ENCODE measurements around the gene GIGYF2.

The GIGYF2 gene

GRCh38 chr2:232761301-232761907 lies 64.3 kb downstream of the GIGYF2 start:
- DNase-seq = peak; percentile 33

- DNase-seq = no peak
These were observed 70.7 kb downstream of the GIGYF2 start for GRCh38 chr2:232767866-232768265.

DNA sequence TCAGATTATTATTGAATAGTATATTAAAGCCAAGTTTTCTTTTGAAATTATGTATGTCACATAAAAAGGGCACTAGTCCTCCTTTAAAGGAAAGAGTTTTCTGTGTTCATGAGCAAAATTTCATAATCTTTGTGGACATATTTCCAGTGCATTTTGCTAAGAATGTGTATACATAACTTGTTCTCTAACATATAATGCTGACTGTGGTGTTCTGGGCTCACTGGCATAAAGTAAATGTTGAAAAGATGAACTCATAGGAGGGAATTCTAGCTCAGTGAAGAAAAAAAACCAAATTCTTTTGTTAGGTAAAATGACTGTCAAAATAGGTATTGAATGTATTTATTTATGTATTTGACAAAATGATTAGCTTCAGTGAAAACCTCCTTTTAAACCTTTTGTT lies 73.1 kb downstream of the GIGYF2 start:
- DNase-seq = no peak

DNA sequence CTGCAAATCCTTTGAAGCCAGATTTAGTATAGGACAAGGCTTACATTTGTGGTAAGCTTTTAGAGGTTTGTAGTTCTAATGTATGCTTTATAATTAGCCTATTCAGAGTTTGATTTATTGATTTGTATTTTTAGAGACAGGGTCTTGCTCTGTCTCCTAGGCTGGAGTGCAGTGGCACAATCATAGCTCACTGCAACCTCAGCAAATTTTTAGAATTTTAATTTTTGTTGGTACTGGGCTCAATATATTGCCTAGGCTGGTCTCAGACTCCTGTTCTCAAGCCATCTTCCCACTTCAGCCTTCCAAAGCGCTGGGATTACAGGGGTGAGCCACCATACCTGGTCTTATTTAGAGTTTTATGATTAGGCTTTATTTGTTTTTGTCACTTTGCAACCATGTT lies 74.7 kb downstream of the GIGYF2 start:
- no peak for DNase-seq

GRCh38 chr2:232772531-232772930 lies 75.4 kb downstream of the GIGYF2 start:
- no peak for DNase-seq

DNA sequence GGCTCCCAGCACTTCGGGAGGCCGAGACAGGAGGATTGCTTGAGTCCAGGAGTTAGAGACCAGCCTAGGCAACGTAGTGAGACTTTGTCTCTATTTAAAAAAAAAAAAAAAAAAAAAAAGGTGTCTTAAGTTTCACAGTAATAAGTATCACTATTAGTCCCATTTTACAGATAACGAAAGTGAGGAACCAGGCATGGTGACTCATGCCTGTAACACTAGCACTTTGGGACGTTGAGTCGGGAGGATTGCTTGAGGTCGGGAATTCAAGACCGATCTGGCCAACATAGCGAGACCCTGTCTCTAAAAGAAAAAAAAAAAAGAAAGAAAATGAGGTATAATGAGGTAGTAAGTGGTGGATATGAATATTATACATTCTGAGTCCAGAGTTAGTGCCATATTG lies 76.7 kb downstream of the GIGYF2 start:
- no peak for DNase-seq

DNA sequence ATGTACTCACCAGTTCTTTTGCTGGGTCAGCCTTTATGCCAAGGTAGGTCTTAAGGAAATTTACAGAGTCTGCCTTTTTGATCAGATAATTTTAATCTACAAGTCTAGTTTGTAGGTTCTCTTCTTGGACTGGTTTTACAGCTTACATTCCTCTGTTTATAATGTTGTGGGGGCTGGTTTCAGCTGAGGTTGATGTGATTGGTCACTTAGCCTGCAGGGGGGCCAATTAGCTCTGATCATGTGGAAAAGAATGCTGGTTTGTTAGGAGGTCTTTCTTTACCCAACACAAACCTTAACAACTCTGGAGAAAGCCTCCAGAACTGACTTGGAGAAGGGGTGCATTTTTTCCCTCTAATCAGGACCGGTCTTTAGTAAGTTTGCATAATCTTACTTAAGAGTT lies 79.3 kb downstream of the GIGYF2 start, which contains the start of gene KCNJ13:
TSS of gene KCNJ13 (minus strand) at position 131 of the 400 bp plus-strand sequence. CDS start 5,203 bp downstream, outside the sequence.
- no peak for DNase-seq

- no peak for DNase-seq
These were observed 80.1 kb downstream of the GIGYF2 start for GRCh38 chr2:232777276-232777675.

DNA sequence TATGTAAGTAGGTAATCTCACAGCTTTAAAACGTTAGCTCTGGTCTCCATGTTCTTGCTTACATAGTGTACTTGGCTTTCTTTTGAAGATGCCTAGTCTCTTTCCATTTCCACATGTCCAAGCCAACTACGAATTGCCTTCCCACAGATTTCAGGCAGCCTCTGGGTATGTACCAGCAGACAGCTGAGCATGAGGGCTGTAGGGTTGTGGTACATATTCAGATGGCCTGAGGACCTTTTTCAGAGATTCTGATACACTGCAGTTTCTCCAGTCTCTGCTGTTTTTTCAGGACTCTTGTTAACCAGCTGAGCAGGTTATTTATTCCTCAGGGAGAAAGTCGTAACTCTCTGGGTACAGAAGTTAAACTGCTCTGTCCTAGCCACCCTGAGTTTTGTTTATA lies 82.3 kb downstream of the GIGYF2 start:
- no peak for DNase-seq

DNA sequence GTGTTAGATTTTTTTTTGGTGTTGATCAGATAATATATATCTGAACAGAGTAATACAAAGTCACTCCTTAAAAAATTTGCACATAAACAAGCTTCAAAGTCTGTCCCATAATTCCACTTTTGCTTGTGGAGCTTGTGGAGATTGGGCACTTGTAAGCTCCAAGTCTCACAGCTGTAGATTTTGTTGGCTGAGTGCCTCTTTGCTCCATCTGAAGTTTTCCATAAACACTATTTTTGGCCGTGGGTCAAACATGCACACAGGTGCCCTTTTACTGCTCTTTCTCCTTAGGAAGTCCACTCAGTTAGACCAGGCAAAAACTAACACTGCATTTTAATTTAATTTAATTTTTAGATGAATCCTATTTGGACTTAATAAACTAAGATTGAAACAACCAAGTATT lies 82.8 kb downstream of the GIGYF2 start:
- DNase-seq = no peak

DNA sequence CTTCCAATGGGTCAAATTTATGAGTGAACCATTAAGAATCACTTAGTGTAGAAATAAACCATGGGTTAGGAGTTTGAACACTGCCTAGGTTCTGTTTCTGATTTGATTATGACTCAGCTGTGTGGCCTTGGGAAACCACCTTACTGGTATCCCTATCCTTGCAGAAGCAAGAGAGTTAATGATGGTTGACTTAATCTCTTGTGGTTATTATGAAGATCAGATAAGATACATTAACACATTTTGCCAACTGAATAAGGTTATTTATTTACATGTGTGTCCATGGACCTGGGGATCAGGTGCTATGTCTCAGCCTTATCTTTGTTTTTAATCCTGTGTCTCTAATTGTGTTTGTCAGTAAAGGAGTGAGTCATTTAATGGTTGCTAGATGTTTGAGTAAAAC lies 84.6 kb downstream of the GIGYF2 start:
- no peak for DNase-seq

- DNase-seq = no peak
These were observed 86.1 kb downstream of the GIGYF2 start for GRCh38 chr2:232783278-232783677.

- no peak for DNase-seq
These were observed 90.7 kb downstream of the GIGYF2 start for GRCh38 chr2:232787806-232788205.

GRCh38 chr2:232789082-232789481 lies 92.0 kb downstream of the GIGYF2 start:
- DNase-seq = no peak

DNA sequence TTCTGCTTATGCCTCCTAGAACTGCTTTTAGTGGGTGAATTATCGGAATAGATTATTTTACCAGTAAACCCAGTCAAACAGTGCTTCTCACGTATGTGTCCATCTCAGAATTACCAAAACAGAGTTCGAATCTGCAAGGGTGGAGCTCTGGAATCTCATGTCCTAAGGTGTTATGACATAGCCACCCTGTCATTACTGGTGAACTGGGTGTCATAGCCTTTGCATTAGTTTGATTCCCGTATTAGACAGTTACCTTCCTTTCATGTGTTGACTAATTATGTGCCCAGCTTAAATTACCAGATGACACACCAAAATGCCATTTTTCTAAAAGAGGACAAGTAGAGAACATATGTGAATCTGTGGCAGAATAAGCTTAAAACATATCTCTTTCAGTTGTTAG lies 94.4 kb downstream of the GIGYF2 start:
- DNase-seq = no peak

DNA sequence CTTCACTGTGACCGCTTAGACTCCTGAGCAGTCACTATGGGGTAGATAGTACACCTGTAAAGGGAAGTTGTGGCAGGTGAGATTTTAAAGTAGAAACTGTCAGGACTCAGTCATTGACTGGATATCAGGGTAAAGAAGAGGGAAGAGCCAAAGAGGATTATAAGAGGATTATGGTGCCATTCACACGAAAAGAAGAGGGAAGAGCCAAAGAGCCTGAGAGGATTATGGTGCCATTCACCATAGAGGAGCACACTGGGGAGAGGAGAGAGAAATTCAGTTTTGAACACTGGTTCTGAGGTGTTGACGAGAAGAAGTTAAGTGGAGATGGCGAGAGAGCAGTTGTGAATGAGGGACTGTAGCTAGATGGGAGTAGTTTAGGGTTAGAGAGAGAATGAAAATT lies 96.1 kb downstream of the GIGYF2 start:
- no peak for DNase-seq

DNA sequence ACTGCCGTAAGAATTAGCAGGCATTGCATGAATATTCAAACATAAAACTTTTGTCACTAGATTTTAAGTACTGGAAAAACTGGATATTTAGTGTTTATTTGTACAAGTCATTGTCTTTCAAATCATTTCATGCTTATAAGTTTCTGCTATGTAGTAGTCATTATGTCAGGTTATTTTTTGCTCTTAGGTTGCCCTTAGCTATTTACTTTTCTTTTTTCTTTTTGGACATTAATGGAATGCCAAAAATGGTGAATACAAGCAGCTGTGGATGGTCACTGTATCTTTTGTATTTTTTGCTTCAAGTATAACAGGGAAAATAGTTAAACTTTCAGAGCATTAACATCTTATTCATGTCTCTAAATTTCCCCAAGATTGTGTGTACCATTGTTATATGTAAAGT lies 97.8 kb downstream of the GIGYF2 start:
- no peak for DNase-seq

GRCh38 chr2:232795920-232796319 lies 98.8 kb downstream of the GIGYF2 start:
- DNase-seq = no peak

DNA sequence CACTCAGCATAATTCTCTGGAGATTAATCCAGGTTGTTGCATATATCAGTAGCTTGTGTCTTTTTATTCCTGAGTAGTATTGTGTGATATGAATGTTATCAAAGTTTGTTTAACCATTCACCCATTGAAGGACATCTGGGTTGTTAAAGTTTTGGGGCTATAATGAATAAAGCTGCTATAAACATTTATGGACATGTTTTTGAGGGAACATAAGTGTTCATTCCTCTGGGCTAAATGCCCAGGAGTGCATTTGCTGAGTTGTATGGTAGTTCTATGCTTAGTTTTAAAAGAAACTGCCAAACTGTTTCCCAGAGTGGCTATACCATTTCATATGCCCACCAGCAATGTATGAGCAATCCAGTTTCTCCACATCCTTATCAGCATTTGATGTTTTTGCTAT lies 101.1 kb downstream of the GIGYF2 start:
- DNase-seq = no peak

- no peak for DNase-seq
These were observed 103.0 kb downstream of the GIGYF2 start for GRCh38 chr2:232800166-232800565.

DNA sequence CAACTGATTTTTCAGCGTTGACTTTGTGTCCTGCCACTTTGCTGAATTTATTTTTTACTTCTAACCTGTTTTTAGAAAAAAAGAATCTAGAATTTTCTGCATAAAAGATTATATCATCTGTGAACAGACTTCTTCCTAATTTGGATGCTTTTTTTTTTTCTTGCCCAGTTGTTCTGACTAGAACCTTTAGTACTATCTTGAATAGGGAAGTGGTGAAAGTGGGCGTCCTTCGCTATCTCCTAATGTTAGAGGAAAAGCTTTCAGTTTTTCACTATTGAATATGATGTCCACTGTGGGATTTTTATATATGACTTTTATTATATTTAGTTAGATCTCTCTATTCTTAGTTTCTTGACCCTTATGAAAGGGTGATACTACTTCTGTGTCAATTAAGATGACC lies 105.0 kb downstream of the GIGYF2 start:
- DNase-seq = no peak

DNA sequence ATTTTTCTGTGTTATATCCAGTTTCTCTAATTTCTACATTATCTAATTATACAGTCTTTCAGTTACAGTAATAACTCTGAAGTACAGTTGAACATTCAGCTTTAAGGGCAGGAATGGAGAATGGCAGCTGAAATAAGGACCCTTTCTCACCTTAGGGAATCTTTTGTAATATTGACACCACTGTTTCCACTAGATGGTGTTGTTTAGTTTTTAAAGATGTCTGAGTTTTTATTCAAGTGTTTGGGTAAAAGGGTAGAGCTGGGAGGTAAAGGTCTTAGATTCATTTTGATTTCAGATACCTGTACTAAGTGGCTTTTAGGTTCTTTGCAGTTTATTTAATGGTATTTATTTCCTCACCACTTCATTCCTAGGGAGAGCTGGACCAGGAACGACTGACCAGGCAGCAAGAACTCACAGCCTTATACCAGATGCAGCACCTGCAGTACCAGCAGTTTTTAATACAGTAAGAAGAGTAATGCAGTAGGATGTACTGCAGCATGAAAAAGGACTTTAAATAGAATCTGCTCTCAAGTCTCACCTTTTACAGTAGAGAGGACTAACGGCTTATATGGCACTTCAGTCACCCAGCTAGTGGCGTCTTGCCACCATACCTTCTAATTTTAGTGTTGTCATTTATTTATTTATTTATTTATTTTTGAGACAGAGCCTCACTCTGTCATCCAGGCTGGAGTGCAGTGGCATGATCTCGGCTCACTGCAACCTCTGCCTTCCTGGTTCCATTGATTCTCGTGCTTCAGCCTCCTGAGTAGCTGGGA lies 112.4 kb downstream of the GIGYF2 start:
- no peak for DNase-seq

GRCh38 chr2:232810444-232810843 lies 113.3 kb downstream of the GIGYF2 start:
- DNase-seq = no peak

GRCh38 chr2:232815569-232815968 lies 118.4 kb downstream of the GIGYF2 start:
- no peak for DNase-seq

DNA sequence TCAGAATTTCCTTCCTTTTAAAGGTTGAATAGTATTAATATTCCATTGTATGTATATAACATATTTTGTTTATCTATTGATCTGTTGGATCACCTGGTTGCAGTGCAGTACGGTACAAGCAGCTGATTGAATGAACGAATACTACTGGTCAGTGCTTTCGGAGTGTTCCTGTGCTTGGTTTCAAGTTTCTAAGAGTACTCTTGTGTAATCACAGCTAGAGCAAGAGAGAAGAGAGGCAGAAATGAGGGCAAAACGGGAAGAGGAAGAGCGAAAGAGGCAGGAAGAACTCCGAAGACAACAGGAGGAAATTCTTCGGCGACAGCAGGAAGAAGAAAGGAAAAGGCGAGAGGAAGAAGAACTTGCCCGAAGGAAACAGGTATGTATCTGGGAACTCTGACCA lies 119.5 kb downstream of the GIGYF2 start:
- no peak for DNase-seq

Measured in NCI-H1436 (cell line).